IPS-NIHi11 (cell line): ENCODE data around the gene HSPA12A.
"Not testable (repeated sequence)": the region's sequence is repeated elsewhere in the genome, so short reads cannot be mapped to it uniquely, and the experiment has no call there.

ENCODE experiments used
- DNase-seq: peaks from one replicate; pipeline ENCODE4 v3.0.0; 2012; ENCODE audit warnings: mixed read lengths, low spot score

The HSPA12A gene

DNA sequence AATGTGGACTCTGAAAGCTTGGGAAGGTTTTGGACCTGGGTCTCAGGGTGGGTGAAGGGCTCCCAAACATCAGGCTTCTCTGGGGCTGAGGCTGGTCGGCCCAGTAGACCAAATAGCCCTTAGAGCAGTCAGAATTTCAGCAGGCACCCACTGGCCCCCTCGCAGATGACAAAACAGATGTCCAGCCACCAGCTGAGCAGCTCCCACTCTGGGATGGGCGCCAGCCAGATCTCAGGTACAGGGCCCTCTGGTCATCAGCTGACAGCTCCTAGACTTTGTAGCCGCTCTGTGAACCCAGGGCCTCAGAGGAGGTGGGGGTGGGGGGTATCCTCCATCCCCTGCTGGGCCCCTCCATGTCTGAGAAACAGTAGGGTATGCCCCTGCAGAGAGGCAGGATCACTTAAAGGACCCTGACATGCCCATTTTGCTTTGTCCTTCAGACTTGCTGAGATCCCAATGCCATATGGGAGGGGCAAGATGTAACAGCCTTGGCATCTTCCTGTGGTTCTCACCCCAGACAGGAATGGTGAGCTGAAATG lies 26.5 kb downstream of the HSPA12A start:
- no peak for DNase-seq

DNA sequence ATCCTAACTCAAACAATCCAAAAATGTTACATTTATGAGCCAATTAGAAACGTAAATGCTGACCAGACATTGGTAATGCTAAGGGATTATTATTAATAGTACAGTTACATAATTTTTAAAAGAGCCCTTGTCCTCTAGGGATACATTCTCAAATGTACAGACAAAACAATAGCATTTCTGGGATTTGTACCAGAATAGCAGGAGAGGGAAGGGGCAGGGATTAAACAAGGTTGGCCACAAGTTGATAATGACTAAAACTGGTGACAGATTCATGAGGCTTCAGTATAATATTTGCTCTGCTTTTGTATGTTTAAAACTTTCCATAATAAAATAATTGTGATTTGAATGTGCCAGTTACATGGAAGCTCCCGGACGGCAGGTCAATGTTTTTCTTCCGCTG lies 27.0 kb downstream of the HSPA12A start:
- DNase-seq, result no peak

DNA sequence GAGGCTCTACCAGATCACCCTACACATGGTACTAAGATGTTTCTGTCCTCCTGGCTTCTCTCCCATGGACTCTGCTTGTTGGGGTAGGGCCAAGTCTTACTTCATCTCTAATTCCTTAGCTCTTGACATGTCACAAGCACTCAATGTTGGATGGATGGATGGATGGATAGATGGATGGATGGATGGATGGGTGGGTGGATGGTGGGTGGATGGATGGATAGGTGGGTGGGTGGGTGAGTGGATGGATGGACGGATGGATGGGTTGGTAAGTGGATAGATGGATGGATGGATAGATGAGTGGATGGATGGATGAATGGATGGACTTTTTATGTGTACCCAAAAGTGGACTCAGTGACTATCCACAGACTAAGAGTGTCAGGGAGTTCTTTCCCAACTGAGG lies 28.5 kb downstream of the HSPA12A start:
- no peak for DNase-seq

DNA sequence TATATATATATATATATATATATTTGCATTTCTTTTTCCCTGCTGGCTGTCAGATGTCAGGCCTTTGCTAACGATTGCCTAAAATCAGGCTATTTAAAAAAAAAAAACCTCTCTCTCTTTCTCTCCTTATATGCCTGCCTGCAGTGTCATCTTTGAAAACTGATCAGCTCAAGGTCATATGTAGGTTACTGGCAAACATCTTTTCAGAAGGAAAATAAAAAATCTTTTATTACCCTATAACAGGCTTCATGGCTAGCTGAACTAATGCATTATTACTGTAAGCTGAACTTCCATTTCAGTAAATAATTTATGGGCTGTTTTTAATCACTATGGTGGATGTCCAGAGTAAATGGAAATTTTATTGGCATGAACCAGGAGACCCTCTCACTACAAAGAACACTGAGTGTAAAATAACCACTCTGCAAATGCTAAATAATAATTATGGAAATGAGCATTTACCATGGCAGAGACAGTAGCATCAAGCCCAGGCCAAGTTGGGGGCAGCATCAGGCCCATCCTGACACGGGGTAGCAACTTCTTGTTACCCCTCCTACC lies 29.3 kb downstream of the HSPA12A start:
- DNase-seq, result no peak

DNA sequence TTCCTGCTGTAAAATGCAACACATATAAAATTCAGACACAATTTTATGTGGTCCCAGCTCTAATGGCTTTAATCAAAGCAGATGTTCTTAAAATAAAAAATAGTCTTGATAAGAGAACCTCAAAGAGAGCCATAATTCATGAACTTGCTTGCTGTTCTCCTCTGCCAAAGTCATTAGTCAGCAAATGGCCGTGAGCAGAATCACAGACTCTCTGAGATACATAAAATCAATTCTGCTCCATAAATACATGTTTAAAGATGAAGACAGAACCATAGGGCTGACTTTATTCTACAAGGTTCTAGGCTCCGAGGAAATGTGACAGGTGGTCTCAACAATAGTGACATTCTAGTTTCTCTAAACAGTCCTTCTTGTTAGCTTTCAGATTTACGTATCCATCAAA lies 29.8 kb downstream of the HSPA12A start:
- DNase-seq, result no peak

DNA sequence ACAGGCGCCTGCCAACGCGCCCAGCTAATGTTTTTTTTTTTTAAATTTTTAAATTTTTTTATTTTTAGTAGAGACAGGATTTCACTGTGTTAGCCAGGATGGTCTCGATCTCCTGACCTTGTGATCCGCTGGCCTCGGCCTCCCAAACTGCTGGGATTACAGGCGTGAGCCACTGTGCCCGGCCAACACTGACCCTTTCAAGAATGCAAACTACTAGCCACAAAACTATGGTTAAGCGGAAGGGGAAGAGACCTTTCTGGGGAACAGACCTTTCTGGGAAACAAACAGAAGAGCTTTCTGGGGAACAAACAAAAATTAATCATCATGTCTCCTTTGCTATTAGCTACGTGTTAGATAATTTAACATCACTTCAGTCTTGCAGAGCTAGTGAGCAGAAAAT lies 30.6 kb downstream of the HSPA12A start:
- not testable (repeated sequence) for DNase-seq

DNA sequence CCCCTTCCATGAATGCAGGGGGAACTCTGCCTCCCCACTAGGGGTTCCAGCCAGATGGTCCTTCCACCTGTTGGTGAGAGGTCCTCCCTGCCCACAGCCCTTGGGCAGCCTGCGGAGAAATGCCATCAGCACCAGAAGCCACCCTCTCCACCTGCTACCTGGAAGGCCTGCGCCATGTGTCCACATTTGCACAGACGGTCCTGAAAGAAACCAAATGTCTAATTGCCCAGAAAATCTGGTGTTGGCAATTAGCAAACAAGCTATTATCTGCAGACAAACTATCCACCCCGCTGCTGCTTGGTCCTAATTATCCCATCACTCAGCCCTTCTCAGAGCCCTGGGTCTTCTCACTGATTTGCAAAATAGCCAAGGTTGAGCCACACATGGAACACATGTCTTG lies 32.3 kb downstream of the HSPA12A start:
- no peak for DNase-seq

DNA sequence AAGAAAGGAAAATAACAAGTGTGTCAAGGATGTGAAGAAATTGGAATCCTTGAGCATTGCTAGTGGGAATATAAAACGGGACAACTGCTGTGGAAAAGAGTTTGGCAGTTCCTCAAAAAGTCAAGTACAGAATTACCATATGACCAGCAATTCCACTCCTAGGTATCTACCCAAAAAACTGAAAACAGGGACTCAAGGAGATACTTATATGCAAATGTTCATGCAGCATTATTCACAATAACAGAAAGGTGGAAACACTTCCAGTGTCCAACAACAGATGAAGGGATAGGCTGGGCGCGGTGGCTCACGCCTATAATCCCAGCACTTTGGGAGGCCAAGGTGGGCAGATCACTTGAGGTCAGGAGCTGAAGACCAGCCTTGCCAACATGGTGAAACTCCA lies 33.5 kb downstream of the HSPA12A start:
- no peak for DNase-seq

DNA sequence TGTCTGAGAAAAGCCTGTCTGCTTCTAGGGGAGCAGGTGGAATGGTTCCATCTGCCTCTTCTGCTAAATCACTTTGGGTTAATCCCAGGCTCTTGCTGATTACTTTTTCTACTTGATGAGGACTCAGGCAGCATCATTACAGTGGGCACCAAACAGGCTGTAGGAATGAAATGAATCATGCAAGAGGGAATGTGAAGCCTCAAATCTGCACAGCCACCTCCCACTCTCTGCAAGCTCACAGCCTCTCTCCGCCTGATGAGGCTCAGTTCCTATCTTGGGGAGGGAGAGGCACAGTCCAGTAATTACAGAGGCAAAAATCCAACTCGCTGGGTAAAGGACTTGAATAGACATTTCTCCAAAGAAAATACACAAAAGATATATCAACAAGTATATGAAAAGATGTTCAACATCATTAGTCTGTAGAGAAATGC lies 34.0 kb downstream of the HSPA12A start:
- DNase-seq, result no peak

DNA sequence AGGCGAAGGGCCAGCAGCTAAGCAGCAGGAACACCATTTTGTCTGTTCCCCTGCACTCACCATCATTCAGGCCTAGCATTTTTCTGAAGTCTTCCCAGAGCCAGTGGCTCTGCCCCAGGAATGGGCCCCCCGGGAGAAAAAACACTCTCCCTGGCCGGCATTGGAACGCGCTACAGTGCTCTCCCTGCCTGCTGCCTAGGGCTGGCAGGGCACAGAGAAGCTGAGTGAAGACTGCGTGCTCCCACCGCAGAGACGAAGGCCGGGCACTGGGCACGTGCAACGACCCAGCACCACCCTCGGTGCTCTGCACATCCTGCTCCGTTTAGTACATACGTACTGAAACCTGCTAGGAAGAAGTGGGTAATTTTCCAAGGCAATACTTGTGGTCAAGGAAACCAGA lies 34.4 kb downstream of the HSPA12A start:
- no peak for DNase-seq

DNA sequence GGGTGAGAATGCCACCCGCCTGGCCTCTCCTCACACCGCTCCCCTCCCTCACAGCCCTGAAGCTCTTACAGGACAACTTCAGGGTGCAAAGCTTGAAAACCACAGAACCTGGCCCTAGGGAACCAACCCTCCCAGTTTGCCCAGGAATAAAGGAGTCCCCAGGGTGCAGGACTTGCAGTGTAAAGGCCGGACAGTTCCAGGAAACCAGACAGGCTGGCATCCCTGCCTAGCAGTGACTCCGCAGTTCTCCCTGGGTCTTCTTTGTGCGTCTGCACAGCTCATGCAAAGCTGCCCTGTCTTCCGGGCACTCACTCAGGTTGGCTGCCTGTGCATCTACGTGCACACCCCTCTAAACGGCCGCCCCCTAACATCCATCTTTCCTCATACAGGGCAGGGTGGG lies 36.1 kb downstream of the HSPA12A start:
- no peak for DNase-seq

DNA sequence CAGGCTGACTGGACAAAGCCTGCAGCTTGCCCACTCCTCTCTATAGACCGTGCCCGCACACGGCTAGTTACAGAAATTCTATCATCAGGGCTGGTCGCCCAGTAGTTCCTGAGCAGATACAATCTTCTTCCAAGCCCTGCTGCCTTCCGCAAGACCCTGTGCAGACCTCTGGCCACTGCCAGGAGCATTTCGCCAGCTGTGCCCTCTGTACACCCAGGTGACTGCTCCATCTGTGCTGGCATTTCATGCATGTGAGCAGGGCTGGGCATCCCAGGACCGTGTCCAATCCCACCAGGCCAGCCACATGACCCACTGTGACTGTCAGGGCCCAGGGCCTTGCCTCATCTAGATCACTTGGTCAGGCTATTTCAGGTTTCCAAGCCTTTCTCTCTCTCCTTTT lies 36.9 kb downstream of the HSPA12A start:
- DNase-seq, result no peak

DNA sequence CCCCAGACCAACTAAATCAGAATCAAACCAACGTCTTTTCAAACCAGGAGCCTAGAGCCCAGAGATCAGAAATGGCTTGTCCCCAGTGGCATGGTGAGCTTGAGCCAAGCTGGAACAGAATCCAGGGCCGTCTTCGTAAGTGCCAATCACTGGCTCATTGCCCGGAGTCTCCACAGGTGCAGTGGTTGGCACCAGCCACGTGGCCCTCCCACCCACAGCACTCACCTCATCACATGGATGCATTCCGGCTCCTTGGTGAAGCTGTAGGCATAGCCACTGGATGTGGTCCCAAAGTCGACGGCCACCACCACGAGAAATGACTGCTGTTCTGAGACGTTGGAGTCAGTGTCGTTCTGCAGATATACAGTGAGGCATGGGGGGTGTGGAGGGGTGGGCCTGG lies 37.4 kb downstream of the HSPA12A start:
- DNase-seq, result no peak

DNA sequence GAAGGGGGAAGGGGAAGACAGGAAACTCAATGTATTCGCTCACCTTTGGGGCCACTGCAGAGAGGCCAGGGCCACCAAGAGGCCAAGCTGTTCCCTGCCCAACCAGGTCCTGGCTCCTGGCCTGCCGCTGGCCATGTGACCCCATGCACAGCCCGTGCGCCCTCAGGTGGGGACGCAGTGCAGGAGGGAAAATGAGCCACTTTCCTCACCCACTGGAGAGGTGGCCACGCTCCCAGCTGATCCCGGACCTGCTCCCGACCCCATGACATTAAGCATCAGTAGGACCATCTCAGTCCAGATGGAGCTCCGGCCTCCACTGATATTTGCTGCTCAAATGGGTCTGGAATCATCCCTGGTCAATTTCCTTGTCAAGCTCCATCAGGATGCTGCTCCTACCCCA lies 40.2 kb downstream of the HSPA12A start:
- no peak for DNase-seq

DNA sequence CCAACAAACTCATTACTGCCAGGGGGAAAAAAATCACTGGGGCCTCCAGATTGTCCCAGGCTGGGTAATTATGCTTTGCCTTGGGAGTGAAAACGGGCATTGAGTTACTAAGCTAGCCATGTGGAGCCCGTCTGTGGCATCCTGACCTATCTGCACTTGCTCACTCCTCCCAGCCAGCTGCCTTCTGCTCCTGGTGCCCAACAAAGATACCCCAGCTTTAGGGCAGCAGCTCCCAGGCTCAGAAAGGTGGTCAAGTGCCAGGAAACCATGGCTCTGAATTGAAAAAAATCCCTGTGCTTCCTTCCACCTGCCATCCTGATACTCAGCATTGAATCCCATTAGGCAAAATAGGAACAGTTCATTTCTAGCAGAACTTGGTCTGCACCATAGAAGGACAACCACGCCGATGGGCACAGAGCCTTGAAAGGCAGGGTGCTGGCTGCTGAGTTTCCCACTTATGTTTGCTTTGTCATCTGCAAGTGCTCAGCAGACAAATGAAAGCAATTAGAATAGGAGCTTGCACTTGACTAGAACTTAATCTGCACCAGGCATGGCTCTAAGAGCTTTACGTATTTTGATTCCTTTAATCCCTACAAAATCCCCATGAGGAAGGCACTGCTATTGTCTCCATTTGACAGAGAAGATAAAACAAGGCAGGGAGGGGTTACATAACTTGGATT lies 42.8 kb downstream of the HSPA12A start:
- DNase-seq, result no peak

DNA sequence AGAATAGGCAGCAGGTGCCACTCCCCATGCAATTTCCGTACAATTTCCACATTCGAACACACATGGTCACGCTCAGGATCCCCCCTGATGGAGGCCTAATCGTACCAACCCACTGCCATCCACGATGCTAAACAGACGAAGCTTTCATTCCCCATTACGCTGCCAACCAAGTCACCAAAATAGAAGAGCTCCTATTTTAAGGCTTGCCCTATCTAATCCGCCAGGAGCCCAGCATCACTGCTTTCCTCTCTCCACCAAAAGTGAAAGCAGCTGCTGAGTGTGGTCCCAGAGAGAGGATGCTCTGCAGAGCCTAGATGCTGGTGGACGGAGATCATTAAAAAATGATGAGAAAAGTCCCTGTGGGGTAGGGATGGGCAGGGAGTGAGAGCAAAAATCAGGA lies 43.3 kb downstream of the HSPA12A start:
- DNase-seq, result no peak

DNA sequence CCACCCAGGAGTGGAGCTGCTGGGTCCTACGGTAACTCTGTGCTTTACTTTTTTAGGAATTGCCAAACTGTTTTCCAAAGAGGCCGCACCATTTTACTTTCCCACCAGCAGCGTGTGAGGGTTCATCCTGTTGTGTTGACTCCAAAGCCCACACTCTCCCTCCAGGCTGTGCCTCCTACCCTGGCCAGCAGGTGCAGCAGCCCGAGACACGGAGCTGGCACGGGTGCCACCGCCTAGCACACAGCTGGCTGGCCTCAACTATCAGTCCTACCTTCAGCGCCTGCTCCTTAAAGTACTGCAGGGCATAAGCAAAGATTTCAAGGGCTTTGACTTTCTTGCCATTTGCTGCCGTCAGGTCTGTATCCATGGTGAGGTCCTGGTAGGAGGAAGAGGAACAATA lies 44.0 kb downstream of the HSPA12A start:
- DNase-seq, result no peak

DNA sequence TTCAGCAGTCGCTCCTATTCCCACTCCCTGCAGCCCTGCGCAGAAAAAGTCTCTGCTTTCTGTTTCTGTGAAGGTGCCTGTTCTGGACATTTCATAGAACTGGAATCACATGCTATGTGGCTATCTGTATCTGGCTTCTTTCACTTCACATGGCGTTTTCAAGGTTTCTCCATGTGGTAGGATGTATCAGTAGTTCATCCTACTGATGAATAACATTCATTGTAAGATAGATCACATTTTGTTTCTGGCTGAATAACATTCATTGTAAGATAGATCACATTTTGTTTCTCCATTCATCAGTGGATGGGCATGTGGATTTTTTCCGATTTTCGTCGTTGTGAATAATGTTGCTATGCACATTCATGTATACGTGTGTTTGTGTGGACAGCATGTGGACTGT lies 44.5 kb downstream of the HSPA12A start:
- no peak for DNase-seq

DNA sequence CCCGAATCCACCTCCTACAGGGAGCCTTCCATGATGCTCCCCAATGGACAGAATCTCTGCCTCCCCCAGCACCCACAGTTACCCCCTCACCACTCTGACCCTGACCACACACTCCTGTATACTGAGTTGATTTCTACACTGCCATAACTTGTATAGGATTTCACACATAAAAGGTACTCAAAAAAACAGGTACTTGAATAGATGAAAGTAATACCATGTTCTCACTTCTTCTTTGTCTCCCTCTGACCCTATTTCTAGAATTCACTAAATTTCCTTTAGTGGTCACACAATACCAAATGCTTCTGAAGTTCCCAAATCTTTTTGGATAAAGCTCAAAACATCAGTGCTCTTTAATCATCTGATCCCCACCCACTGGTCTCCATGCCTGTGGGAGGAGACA lies 45.4 kb downstream of the HSPA12A start:
- DNase-seq, result no peak

DNA sequence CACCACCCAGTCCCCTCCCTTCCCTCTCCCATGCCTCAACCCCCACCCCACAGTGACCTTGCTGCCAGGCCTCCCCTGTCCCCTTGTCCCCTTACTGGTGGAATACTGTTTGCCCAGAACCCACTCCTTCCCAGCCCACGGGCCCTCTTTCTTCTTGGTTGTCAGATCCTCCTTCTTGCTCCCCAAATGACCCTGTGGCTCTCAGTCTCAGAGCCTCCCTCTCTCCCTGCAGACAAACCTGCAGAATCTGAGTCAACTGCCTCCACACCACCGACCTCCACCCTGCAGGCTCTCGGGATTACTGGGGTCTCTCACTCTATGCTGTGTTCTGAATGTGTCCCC lies 47.5 kb downstream of the HSPA12A start:
- no peak for DNase-seq

DNA sequence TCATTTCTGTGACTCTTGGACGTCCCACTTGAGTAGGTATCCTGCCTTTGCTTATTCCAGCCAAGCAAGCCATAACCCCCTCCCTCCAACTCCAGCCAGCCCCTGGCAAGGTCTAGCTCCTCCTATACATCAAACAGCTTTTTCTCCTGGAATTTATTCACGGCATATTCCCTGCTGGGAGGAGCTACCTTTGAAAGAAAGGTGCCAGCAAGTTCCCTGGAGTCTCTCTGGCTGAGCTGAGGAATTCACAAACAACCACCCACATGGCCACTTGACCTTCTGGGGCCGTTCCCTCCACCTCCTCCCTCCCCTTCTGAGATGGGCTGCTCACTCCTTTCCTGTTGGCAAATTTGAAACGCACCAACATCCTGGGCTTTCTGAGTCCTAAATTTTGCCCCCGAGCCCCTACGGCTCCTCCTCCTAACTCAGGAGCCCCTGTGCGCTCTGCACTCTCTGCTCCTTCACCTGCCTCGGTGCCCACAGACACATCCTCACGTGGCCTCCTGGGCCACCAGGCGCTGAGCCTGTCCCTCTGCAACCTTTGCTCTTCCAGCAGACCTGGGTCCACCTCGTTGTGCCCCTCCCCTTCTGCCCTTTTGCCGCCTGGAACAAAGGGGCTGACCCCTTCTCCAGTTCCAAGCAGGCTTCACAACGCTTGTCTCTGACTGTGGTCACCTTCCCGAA lies 48.0 kb downstream of the HSPA12A start:
- DNase-seq, result peak; percentile 74

DNA sequence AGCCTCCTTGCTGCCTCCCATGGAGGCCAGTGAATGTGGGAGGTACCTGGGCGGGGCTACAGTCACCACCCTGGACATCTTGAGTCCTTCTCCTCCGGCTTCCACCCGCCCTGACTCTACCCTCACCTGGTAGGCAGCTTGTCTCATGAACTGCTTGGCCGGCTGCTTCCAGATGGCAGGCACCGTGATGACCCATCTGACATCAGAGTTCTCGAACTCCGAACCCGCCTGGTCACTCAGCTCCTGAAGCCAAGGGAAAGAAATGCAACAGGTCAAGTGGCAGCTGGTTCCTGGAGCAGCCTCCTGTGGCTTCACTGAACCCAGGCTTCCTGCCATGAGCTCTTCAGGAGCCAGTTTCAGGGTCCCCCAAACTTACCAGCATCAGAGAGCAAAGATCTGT lies 50.1 kb downstream of the HSPA12A start:
- no peak for DNase-seq

DNA sequence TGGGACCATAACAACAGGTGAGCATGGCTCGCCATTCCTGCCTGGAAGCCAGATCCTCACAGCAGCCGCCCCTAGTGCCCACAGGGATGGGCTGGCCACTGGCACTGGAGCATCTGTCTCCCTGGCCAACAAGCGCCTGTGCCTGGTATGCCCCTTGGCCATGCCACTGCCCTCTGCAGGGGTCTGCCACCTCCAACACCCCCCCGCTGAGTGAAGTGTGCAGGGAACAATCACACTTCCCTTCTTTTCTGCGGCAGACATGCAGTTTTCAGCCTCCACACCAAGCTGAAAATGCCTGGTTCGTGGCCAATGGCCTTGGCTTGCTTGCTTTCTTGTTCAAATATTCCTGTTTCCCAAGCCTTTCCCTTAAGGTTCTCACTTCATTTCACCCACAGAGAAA lies 50.7 kb downstream of the HSPA12A start:
- no peak for DNase-seq
